B cell (primary cell): ENCODE measurements around the gene TMEM163. TPM values are rescaled to one million over a fixed set of nuclear protein-coding genes. Genes with fewer than 3 reads are reported as not detected.

Experiments used
- ATAC-seq: fragments of 200-7000 bp; cut with Tn5 transposase; one replicate; pipeline ENCODE4 v1.10.0; 2021; ENCODE audit warnings: low read depth, mild to moderate bottlenecking, moderate number of reproducible peaks, moderate library complexity
- CTCF ChIA-PET: fragments of 350-600 bp; sonication (Branson Sonifier 250); formaldehyde crosslinking; loops from one replicate; lab custom pipeline; 2021; ENCODE audit warnings: antibody characterized with exemption, inconsistent platforms; lab: Charles Lee
- POLR2A ChIA-PET: fragments of 350-600 bp; sonication (Branson Sonifier 250); formaldehyde crosslinking; loops from one replicate; lab custom pipeline; 2021; ENCODE audit warnings: antibody characterized with exemption; lab: Charles Lee
- DNase-seq: peaks from one replicate; pipeline ENCODE4 v3.0.0; 2013
- H2AFZ ChIP-seq: 2 replicates; pipeline ENCODE4 v1.6.1; 2012; ENCODE audit warnings: mild to moderate bottlenecking, low read depth, low read length; ENCODE audit not compliant: insufficient read depth, poor library complexity, severe bottlenecking
- H3K27ac ChIP-seq, 2 donors: 1 replicate in 1 of 2; 2 replicates in 1 of 2; pipeline ENCODE4 v1.5.1; 2012 to 2013; ENCODE audit warnings: low read length in 2 of 2, mild to moderate bottlenecking in 2 of 2, moderate library complexity in 1 of 2
- H3K27me3 ChIP-seq, 4 experiments: fragments of 200-600 bp in 1 of 4; sonication (generic) in 1 of 4; replicated peaks in 1 of 4; 1 replicate in 2 of 4; 2 replicates in 2 of 4; pipeline versions ENCODE4 v1.6.1 to v1.7.0; 2013 to 2016; ENCODE audit warnings: low read length in 3 of 4, mild to moderate bottlenecking in 2 of 4, mixed read lengths in 1 of 4, moderate library complexity in 1 of 4; ENCODE audit not compliant: insufficient read depth in 4 of 4, control insufficient read depth in 3 of 4; ENCODE audit errors: control extremely low read depth in 1 of 4
- H3K36me3 ChIP-seq, 2 experiments: replicated peaks in 1 of 2; 1 replicate in 1 of 2; 2 replicates in 1 of 2; pipeline versions ENCODE4 v1.6.1 to v1.7.1; 2013; ENCODE audit warnings: low read length in 1 of 2; ENCODE audit not compliant: insufficient read depth in 2 of 2, control insufficient read depth in 1 of 2; ENCODE audit errors: control extremely low read depth in 1 of 2, extremely low read depth in 1 of 2
- H3K4me1 ChIP-seq, 2 donors: fragments of 200-600 bp in 1 of 2; sonication (generic) in 1 of 2; 1 replicate in 1 of 2; 2 replicates in 1 of 2; pipeline versions ENCODE4 v1.5.1 to v1.6.1; 2013 to 2017; ENCODE audit warnings: low read length in 2 of 2; ENCODE audit not compliant: control insufficient read depth in 2 of 2, insufficient read depth in 2 of 2
- H3K4me2 ChIP-seq: replicated peaks from 2 replicates; pipeline ENCODE3; 2012; ENCODE audit warnings: mild to moderate bottlenecking, low read depth, low read length; ENCODE audit not compliant: poor library complexity, severe bottlenecking
- H3K4me3 ChIP-seq, 5 experiments: fragments of 200-600 bp in 1 of 5; sonication (generic) in 1 of 5; 1 replicate in 3 of 5; 2 replicates in 2 of 5; pipeline versions ENCODE4 v1.5.1 to v1.7.0; 2011 to 2016; ENCODE audit warnings: low read length in 4 of 5, mild to moderate bottlenecking in 4 of 5, low read depth in 2 of 5, control low read depth in 1 of 5, moderate library complexity in 1 of 5; ENCODE audit not compliant: insufficient read depth in 1 of 5; ENCODE audit errors: control extremely low read depth in 1 of 5, extremely low read depth in 1 of 5
- H3K79me2 ChIP-seq: fragments of 200-600 bp; sonication (generic); one replicate; pipeline ENCODE4 v1.6.0; 2016; ENCODE audit warnings: low read length; ENCODE audit not compliant: control insufficient read depth, insufficient read depth
- H3K9ac ChIP-seq: fragments of 200-600 bp; sonication (generic); 2 replicates; pipeline ENCODE4 v1.6.1; 2017; ENCODE audit warnings: mild to moderate bottlenecking, low read length, moderate library complexity
- H3K9me3 ChIP-seq, 3 donors: one replicate each; pipeline versions ENCODE4 v1.6.1 to v1.7.1; 2013; ENCODE audit warnings: low read length in 2 of 3; ENCODE audit not compliant: control insufficient read depth in 2 of 3, insufficient read depth in 1 of 3; ENCODE audit errors: control extremely low read depth in 1 of 3
- H4K20me1 ChIP-seq: 2 replicates; pipeline ENCODE4 v1.6.0; 2012; ENCODE audit warnings: mild to moderate bottlenecking, low read length; ENCODE audit not compliant: insufficient read depth, control insufficient read depth, poor library complexity, severe bottlenecking
- H3K27ac Mint-ChIP-seq: one replicate; pipeline ENCODE4 v1.8.0; 2021; ENCODE audit warnings: mixed read lengths
- H3K27me3 Mint-ChIP-seq: one replicate; pipeline ENCODE4 v1.8.0; 2021; ENCODE audit warnings: mixed read lengths
- H3K4me1 Mint-ChIP-seq: one replicate; pipeline ENCODE4 v1.8.0; 2021; ENCODE audit warnings: mixed read lengths
- H3K4me3 Mint-ChIP-seq: one replicate; pipeline ENCODE4 v1.8.0; 2021; ENCODE audit warnings: mixed read lengths
- H3K9me3 Mint-ChIP-seq: one replicate; pipeline ENCODE4 v1.8.0; 2022; ENCODE audit warnings: mixed read lengths; ENCODE audit not compliant: insufficient read depth
- EZH2 ChIP-seq: IDR thresholded peaks from 2 replicates; pipeline ENCODE4 v1.6.1; 2012; ENCODE audit warnings: borderline replicate concordance, low read depth, mild to moderate bottlenecking, moderate library complexity, low read length; ENCODE audit not compliant: insufficient read depth, poor library complexity, severe bottlenecking
- WGBS: methylation state at CpG from one replicate; pipeline ENCODE4 v1.1.5; 2013; ENCODE audit warnings: missing lambda C conversion rate; ENCODE audit not compliant: insufficient coverage; 5-methylcytosine and 5-hydroxymethylcytosine counted together
- intact Hi-C: fragments of 100-400 bp; cut with micrococcal nuclease; formaldehyde crosslinking; loops from one replicate; pipeline ENCODE4 v1.10.0; 2022
- polyA plus RNA-seq: library from polyadenylated mRNA; depleted of rRNA; stranded (reverse); fragments of >200 nt; gene quantifications from 2 replicates; pipeline ENCODE4 v1.2.3, GENCODE V29; 2012
- total RNA-seq, 2 donors: library from RNA; stranded (reverse); fragments of 120-200 nt in 1 of 2; gene quantifications; 1 replicate in 1 of 2; 2 replicates in 1 of 2; pipeline versions ENCODE4 v1.2.3 to v1.2.4, GENCODE V29; 2013 to 2022
- TF ChIP-seq, protein P1 (sequence below): fragments of 200-600 bp; IDR thresholded peaks from one replicate; pipeline ENCODE4 v1.8.0; 2022; ENCODE audit warnings: antibody characterized with exemption, mild to moderate bottlenecking

Gene TMEM163
- total and polyA plus RNA-seq, 2 donors (not counting 1 experiment from before 2014, with no cell fraction given) = 2.6 to 5.6 TPM

- TF ChIP-seq, protein P1, sequence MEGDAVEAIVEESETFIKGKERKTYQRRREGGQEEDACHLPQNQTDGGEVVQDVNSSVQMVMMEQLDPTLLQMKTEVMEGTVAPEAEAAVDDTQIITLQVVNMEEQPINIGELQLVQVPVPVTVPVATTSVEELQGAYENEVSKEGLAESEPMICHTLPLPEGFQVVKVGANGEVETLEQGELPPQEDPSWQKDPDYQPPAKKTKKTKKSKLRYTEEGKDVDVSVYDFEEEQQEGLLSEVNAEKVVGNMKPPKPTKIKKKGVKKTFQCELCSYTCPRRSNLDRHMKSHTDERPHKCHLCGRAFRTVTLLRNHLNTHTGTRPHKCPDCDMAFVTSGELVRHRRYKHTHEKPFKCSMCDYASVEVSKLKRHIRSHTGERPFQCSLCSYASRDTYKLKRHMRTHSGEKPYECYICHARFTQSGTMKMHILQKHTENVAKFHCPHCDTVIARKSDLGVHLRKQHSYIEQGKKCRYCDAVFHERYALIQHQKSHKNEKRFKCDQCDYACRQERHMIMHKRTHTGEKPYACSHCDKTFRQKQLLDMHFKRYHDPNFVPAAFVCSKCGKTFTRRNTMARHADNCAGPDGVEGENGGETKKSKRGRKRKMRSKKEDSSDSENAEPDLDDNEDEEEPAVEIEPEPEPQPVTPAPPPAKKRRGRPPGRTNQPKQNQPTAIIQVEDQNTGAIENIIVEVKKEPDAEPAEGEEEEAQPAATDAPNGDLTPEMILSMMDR = peak; percentile 24
- TF ChIP-seq EZH2 = no peak
- H3K9me3 Mint-ChIP-seq = no peaks in the 10 kb centered on the region
- peak; percentile 43 for DNase-seq
Measured at GRCh38 chr2:134466141-134466540, 252.7 kb downstream of the TMEM163 start.

DNA sequence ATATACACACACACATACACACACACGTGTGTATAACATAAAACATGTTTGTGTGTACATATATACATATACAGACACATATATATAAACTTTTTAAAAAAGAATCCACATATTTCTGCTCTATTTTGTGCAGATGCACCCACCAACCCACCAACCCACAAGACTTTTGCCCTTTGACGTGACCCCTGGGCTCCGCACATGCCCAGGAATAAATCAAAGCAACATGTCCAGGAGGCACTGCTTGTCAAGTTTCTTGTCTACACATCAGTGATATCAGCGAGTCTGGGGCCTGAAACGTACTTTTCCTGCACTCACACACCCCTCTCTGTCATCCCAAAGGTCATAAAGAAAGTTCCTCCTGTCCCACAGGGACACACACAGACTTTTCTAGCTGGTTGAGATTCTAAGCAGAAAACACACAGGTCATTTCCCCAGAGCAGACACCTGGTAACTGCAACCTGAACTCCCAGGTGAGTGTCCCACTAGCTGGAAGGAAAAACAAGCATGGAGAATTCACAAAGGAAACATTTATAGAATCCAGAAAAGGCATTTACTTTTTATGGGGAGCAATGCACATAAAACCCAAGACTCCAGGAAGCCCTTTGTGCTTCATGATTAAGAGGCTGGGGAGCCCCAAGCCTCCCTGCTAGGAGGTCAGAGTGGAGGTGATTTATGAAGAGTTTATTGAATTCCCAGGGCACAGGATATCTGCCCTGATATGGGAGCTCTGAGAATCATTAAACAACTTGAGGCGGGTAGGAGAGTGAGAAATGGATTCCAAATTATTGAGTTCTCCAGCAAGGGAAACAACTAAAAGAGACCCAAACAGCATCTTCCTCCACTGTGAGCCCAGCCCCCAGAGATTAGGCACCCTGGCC, 253.3 kb downstream of the TMEM163 start:
- no peak for ATAC-seq
- peaks cover 3% of the 10 kb centered on the region for H3K4me1 Mint-ChIP-seq
- Histone ChIP-seq H4K20me1 (no peaks in the 10 kb centered on the region), H3K4me1 (no peaks in the 10 kb centered on the region), H3K36me3 (no peaks in the 10 kb centered on the region), H3K79me2 (no peaks in the 10 kb centered on the region), H3K27ac (no peak overlapping the region), H2AFZ (no peak overlapping the region), H3K9ac (no peak overlapping the region), H3K4me2 (no peak overlapping the region), H3K4me3 (no peak overlapping the region), H3K9me3 (no peaks in the 10 kb centered on the region), H3K27me3 (no peaks in the 10 kb centered on the region)
- no peak overlapping the region for H3K27ac Mint-ChIP-seq
- no peak overlapping the region for H3K4me3 Mint-ChIP-seq
- TF ChIP-seq, protein P1 = no peak
- TF ChIP-seq EZH2 = no peak
- intact Hi-C loops = no loop called here
- DNase-seq = no peak
- WGBS = 94% methylated on average over 5 of the region's 6 CpGs
- no peaks in the 10 kb centered on the region for H3K9me3 Mint-ChIP-seq
- POLR2A ChIA-PET = no interaction called here
- CTCF ChIA-PET = interaction anchor here (0.8 to 3.9 kb wide), 2 partner anchors 12 to 433 kb away, joined by 3 to 19 read pairs; no protein-coding TSS in a partner anchor
- no peaks in the 10 kb centered on the region for H3K27me3 Mint-ChIP-seq

More at GRCh38 chr2:134466141-134466540, 252.7 kb downstream of the TMEM163 start:
- 90% methylated on average over 2 of the region's 3 CpGs for WGBS
- no peak overlapping the region for H3K4me2 ChIP-seq
- ATAC-seq = no peak
- no peaks in the 10 kb centered on the region for H3K27me3 ChIP-seq
- Mint-ChIP-seq H3K4me1 (no peaks in the 10 kb centered on the region), H3K27me3 (no peaks in the 10 kb centered on the region), H3K4me3 (no peak overlapping the region), H3K27ac (no peak overlapping the region)
- CTCF ChIA-PET = interaction anchor here (0.8 to 3.9 kb wide), 3 partner anchors 13 to 580 kb away, joined by 3 to 19 read pairs (median 3); no protein-coding TSS in a partner anchor
- no peaks in the 10 kb centered on the region for H4K20me1 ChIP-seq
- H3K4me3 ChIP-seq = no peak overlapping the region
- no peak overlapping the region for H3K9ac ChIP-seq
- no peaks in the 10 kb centered on the region for H3K4me1 ChIP-seq
- H3K79me2 ChIP-seq = no peaks in the 10 kb centered on the region
- no peak overlapping the region for H3K27ac ChIP-seq
- H3K36me3 ChIP-seq = no peaks in the 10 kb centered on the region
- H2AFZ ChIP-seq = no peak overlapping the region
- intact Hi-C loops = no loop called here
- no peaks in the 10 kb centered on the region for H3K9me3 ChIP-seq
- POLR2A ChIA-PET = no interaction called here
